Activated naive CD4-positive, alpha-beta T cell treated with anti-CD3 and anti-CD28 coated beads, Interleukin-2, amount 10 ng/mL, durations not matched to agents 7 days and 5 days (primary cell): ENCODE results near the gene PBRM1.

Source experiments
- CTCF ChIA-PET: fragments of 350-600 bp; sonication (Branson Sonifier 250); formaldehyde crosslinking; loops from one replicate; lab custom pipeline; 2021; ENCODE audit warnings: antibody characterized with exemption; lab: Charles Lee
- DNase-seq: peaks from one replicate; pipeline ENCODE4 v3.0.0-alpha.2; 2020
- H3K27ac Mint-ChIP-seq: one replicate; pipeline ENCODE4 v1.8.0; 2021; ENCODE audit warnings: mild to moderate bottlenecking, moderate library complexity, mixed read lengths
- H3K27me3 Mint-ChIP-seq: one replicate; pipeline ENCODE4 v1.8.0; 2021; ENCODE audit warnings: mild to moderate bottlenecking, mixed read lengths
- H3K36me3 Mint-ChIP-seq: one replicate; pipeline ENCODE4 v1.8.0; 2021; ENCODE audit warnings: mixed read lengths
- H3K4me1 Mint-ChIP-seq: one replicate; pipeline ENCODE4 v1.8.0; 2021; ENCODE audit warnings: mixed read lengths
- H3K4me3 Mint-ChIP-seq: one replicate; pipeline ENCODE4 v1.8.0; 2021; ENCODE audit warnings: mild to moderate bottlenecking, moderate library complexity, mixed read lengths
- H3K9me3 Mint-ChIP-seq: one replicate; pipeline ENCODE4 v1.8.0; 2021; ENCODE audit warnings: mixed read lengths

Gene PBRM1

GRCh38 chr3:52507359-52507758 lies 178.4 kb downstream of the PBRM1 start:
- CTCF ChIA-PET: no interaction called here
- no peak overlapping the region for H3K4me3 Mint-ChIP-seq
- no peak overlapping the region for H3K27ac Mint-ChIP-seq
- H3K27me3 Mint-ChIP-seq: peaks cover 8% of the 10 kb centered on the region
- H3K9me3 Mint-ChIP-seq: no peaks in the 10 kb centered on the region
- H3K4me1 Mint-ChIP-seq: no peaks in the 10 kb centered on the region
- H3K36me3 Mint-ChIP-seq: no peaks in the 10 kb centered on the region
- DNase-seq: no peak

DNA sequence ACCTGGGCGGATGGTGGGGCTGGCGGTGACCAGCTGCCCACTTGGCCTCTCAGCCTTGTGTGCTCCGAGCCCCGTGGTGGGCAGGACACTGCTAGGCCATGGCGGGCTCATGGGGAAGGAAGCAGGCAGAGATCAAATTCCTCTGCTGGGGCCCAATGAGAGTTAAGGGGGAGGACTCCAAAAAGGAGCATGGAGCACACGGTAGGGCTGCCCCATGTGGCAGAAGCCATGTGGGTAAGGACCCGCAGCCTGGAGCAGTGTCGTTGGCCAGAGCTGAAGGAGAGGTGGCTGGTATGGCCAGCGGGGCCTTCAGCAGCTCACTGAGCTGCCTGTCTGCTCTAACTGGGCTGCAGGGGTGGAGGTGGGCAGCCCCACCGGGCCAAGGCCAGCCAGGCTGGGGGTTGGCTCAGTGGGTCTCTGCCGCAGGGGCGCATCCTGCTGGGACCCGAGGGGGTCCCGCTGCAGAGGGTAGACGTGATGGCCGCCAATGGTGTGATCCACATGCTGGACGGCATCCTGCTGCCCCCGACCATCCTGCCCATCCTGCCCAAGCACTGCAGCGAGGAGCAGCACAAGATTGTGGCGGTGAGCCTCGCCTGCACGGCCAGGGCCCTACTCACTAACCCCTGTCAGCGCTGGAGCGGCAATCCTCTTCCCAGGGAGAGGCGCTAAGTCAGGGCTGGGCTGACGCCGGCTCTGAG lies 179.3 kb downstream of the PBRM1 start:
- H3K9me3 Mint-ChIP-seq: no peaks in the 10 kb centered on the region
- peaks cover 4% of the 10 kb centered on the region for H3K27me3 Mint-ChIP-seq
- H3K36me3 Mint-ChIP-seq: no peaks in the 10 kb centered on the region
- H3K27ac Mint-ChIP-seq: no peak overlapping the region
- no peak for DNase-seq
- no peaks in the 10 kb centered on the region for H3K4me1 Mint-ChIP-seq
- CTCF ChIA-PET: no interaction called here
- no peak overlapping the region for H3K4me3 Mint-ChIP-seq

- H3K36me3 Mint-ChIP-seq: no peaks in the 10 kb centered on the region
- no peaks in the 10 kb centered on the region for H3K9me3 Mint-ChIP-seq
- H3K27me3 Mint-ChIP-seq: peaks cover 4% of the 10 kb centered on the region
- no peak for DNase-seq
- CTCF ChIA-PET: no interaction called here
- H3K4me3 Mint-ChIP-seq: no peak overlapping the region
- H3K27ac Mint-ChIP-seq: no peak overlapping the region
- H3K4me1 Mint-ChIP-seq: no peaks in the 10 kb centered on the region
Observed at GRCh38 chr3:52504977-52505376, 180.7 kb downstream of the PBRM1 start.

DNA sequence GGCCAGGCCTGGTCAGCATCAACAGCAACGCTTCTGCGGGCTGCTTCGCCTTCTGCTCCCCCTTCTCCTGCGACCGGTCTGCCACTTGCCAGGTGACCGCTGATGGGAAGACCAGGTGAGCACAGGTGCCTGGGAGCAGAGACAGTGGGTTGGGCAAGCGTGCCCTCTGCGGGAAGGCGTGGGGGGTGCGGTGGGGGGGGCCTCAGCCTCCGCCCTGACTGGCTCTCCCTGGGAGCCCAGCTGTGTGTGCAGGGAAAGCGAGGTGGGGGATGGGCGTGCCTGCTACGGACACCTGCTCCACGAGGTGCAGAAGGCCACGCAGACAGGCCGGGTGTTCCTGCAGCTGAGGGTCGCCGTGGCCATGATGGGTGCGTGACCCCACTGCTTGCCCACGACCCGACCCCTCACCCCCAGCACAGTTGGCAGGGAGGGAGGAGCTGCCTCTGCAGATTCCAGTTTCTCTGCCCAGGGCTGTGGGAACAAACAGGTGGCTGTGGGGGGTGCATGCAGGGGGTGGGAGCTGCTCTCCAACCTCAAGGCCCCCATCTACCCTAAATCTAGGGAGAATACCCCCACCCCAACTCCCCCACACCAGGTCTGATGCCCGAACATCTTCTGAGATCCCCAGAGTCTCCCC lies 181.8 kb downstream of the PBRM1 start:
- Mint-ChIP-seq H3K4me1 (no peaks in the 10 kb centered on the region), H3K4me3 (no peak overlapping the region), H3K27ac (no peak overlapping the region), H3K36me3 (no peaks in the 10 kb centered on the region), H3K9me3 (no peaks in the 10 kb centered on the region), H3K27me3 (peaks cover 10% of the 10 kb centered on the region)
- CTCF ChIA-PET: no interaction called here
- no peak for DNase-seq

DNA sequence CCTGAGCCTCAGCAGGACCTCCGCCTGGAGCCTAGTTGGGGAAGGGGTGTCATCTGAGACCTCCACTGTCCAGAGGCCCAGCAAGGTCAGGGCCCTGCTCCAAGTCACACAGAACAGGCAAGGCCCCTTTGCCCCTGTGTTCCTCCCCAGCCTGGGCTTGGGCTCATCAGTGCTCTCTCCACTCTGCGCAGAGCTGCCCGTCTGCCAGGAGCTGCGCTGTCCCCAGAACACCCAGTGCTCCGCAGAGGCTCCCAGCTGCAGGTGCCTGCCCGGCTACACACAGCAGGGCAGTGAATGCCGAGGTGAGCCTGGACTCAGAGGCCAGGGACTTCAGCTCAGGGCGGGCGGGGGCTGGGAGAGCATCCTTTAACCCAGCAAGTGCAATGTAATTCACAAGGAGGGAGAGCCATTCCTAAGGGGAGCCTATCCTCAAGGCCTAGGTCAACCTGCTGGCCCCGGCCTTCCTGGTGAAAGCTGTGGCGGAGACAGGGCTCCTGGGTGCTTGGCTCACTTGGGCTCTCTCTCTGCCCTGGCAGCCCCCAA lies 182.8 kb downstream of the PBRM1 start:
- H3K4me1 Mint-ChIP-seq: no peaks in the 10 kb centered on the region
- H3K9me3 Mint-ChIP-seq: no peaks in the 10 kb centered on the region
- peaks cover 21% of the 10 kb centered on the region for H3K27me3 Mint-ChIP-seq
- CTCF ChIA-PET: no interaction called here
- no peak for DNase-seq
- H3K27ac Mint-ChIP-seq: no peak overlapping the region
- H3K36me3 Mint-ChIP-seq: no peaks in the 10 kb centered on the region
- H3K4me3 Mint-ChIP-seq: no peak overlapping the region

DNA sequence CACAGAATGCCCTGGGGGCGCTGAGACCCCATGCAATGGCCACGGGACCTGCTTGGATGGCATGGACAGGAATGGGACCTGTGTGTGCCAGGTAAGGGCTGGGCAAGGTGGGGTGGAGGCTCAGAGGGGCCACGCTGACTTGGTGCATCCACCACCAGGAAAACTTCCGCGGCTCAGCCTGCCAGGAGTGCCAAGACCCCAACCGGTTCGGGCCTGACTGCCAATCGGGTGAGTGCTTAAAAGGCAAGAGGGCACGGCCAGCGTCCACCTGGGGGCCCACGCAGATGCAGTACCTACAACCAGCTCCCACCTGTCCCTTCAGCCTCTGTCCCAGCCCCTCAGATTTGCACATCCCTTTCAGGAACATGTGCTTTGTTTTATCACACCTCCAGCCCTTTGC lies 183.7 kb downstream of the PBRM1 start:
- H3K9me3 Mint-ChIP-seq: no peaks in the 10 kb centered on the region
- H3K4me1 Mint-ChIP-seq: no peaks in the 10 kb centered on the region
- H3K4me3 Mint-ChIP-seq: no peak overlapping the region
- peaks cover 24% of the 10 kb centered on the region for H3K27me3 Mint-ChIP-seq
- no peak overlapping the region for H3K27ac Mint-ChIP-seq
- CTCF ChIA-PET: no interaction called here
- DNase-seq: no peak
- no peaks in the 10 kb centered on the region for H3K36me3 Mint-ChIP-seq

DNA sequence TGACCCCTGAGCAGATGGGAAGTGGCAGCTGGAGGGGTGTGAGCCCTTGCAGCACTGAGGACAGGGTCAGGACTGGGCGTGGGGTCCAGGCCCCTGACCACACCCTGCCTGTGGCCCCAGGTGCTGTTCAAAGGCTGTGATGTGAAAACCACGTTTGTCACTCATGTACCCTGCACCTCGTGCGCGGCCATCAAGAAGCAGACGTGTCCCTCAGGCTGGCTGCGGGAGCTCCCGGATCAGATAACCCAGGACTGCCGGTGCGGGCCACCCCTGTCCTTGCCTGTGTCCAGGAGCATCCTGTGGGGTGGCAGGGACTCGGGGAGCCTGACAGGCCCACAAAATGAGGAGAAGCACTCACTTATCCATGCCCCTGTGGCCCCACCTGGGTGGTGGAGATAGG lies 184.7 kb downstream of the PBRM1 start:
- Mint-ChIP-seq H3K27ac (no peak overlapping the region), H3K4me1 (no peaks in the 10 kb centered on the region), H3K27me3 (peaks cover 26% of the 10 kb centered on the region), H3K9me3 (no peaks in the 10 kb centered on the region), H3K4me3 (no peak overlapping the region), H3K36me3 (no peaks in the 10 kb centered on the region)
- DNase-seq: no peak
- CTCF ChIA-PET: no interaction called here

DNA sequence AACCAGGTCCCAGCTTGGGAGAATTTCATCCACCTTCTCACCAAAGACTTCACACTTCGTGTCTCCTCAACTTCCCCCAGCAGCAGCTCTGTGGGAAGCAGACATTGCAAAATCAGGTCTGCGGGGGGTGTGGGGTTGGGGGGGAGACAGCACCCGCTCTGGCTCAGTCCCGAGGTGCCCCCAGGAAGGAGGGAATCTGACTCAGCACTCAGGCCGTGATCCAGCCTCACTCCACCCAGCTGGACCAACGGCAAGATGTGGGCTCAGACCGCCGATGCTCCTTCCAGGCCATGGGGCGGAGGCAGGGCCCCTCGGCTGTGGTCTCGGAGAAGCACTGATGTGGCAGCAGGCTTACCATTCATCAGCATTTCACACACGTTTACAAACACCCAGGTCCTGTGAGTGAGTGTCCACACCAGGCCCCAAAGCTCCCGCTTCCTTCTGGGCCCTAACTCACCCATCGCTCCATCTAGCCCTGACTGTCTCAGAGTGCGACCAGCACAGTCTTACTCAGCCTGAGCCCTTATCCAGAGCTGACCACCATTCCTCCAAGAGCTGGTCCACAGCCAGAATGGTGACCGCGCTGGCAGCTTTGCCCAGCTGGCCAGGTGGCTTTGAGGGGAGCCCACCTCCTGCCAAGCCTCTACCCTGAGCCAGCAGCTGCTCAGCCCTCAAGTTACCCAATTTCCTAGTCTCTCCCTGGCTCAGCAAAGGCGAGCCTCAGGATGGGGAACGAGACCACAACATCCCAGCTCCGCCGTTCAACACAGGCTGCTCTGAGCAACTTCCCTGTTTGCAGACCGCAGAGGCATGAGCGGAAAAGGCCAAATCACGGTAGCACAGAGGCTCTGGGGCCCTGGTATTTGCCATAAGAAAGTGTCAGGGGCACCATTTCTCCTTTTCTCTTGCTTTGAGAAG lies 187.3 kb downstream of the PBRM1 start:
- DNase-seq: no peak
- Mint-ChIP-seq H3K27ac (no peak overlapping the region), H3K27me3 (peaks cover 33% of the 10 kb centered on the region), H3K9me3 (no peaks in the 10 kb centered on the region), H3K4me1 (peaks cover 3% of the 10 kb centered on the region), H3K36me3 (no peaks in the 10 kb centered on the region), H3K4me3 (no peak overlapping the region)
- CTCF ChIA-PET: interaction anchor here (1.3 kb wide), 1 partner anchor 16 kb away, joined by 3 read pairs; no protein-coding TSS in a partner anchor

- CTCF ChIA-PET: no interaction called here
- peaks cover 11% of the 10 kb centered on the region for H3K36me3 Mint-ChIP-seq
Observed at GRCh38 chr3:52495777-52496602, 189.7 kb downstream of the PBRM1 start.

More at GRCh38 chr3:52495777-52496602, 189.7 kb downstream of the PBRM1 start:
- DNase-seq: no peak
- Mint-ChIP-seq H3K27ac (no peak overlapping the region), H3K27me3 (peaks cover 33% of the 10 kb centered on the region), H3K4me1 (peaks cover 3% of the 10 kb centered on the region), H3K4me3 (no peak overlapping the region), H3K9me3 (no peaks in the 10 kb centered on the region)
